HCT116 (cell line): ENCODE measurements around the gene GABRR3. TPM values are rescaled to one million over a fixed set of nuclear protein-coding genes. Genes with fewer than 3 reads are reported as not detected.

ENCODE experiments used
- ATAC-seq: fragments of 200-7000 bp; cut with Tn5 transposase; 2 replicates; pipeline ENCODE4 v1.9.1; 2020; ENCODE audit warnings: mild to moderate bottlenecking, moderate library complexity
- BruUV-seq: library from RNA; stranded (reverse); fragments of 400-500 nt; replicated peaks from 2 replicates; lab custom pipeline; 2021; lab: Mats Ljungman, UMichigan
- CTCF ChIA-PET: fragments of 300-600 bp; sonication (Branson Sonifier 250); formaldehyde crosslinking; loops from one replicate; lab custom pipeline; 2021; ENCODE audit warnings: antibody characterized with exemption; lab: Charles Lee
- POLR2A ChIA-PET: fragments of 300-600, 350-600 bp; sonication (Branson Sonifier 250); formaldehyde crosslinking; loops from one replicate; lab custom pipeline; 2021; ENCODE audit warnings: antibody characterized with exemption; lab: Charles Lee
- RAD21 ChIA-PET, 2 experiments: fragments of 300-600 bp; sonication (Branson Sonifier 250); formaldehyde crosslinking; loops; one replicate each; lab custom pipeline; 2023; ENCODE audit warnings: low total read pairs in 2 of 2; ENCODE audit not compliant: uncharacterized antibody in 2 of 2, unreplicated experiment in 2 of 2, low non-redundant PET in 1 of 2; lab: Charles Lee
- DNase-seq: peaks from one replicate; pipeline ENCODE4 v3.0.0-alpha.2; 2010; ENCODE audit warnings: low read depth, low spot score
- H2AFZ ChIP-seq: fragments of 200-600 bp; shearing (Covaris generic), sonication (generic); 2 replicates; pipeline ENCODE4 v1.6.1; 2017; ENCODE audit warnings: low read depth, mixed run types, mixed read lengths, antibody characterized with exemption, low read length; ENCODE audit not compliant: poor library complexity, severe bottlenecking
- H3K27ac ChIP-seq: 2 replicates; pipeline ENCODE4 v1.5.1; 2012; ENCODE audit warnings: low read depth, low read length
- H3K27me3 ChIP-seq: fragments of 200-600 bp; sonication (generic); 2 replicates; pipeline ENCODE4 v1.6.1; 2016; ENCODE audit warnings: mixed run types, low read length, mixed read lengths; ENCODE audit not compliant: insufficient read depth
- H3K36me3 ChIP-seq, 2 experiments: fragments of 200-500 bp in 1 of 2; fragments of 200-600 bp in 1 of 2; sonication (Bioruptor generic) in 1 of 2; sonication (generic) in 1 of 2; 2 replicates each; pipeline versions ENCODE4 v1.5.1 to v1.6.1; 2014 to 2016; ENCODE audit warnings: low read length in 2 of 2, inconsistent platforms in 1 of 2, mixed read lengths in 1 of 2, mixed run types in 1 of 2; ENCODE audit not compliant: insufficient read depth in 2 of 2, control insufficient read depth in 1 of 2
- H3K4me1 ChIP-seq, 2 experiments: fragments of 200-600 bp in 1 of 2; sonication (generic) in 1 of 2; 2 replicates each; pipeline versions ENCODE4 v1.5.1 to v1.6.1; 2012 to 2017; ENCODE audit warnings: low read length in 2 of 2, inconsistent platforms in 1 of 2, mild to moderate bottlenecking in 1 of 2, mixed read lengths in 1 of 2, mixed run types in 1 of 2, moderate library complexity in 1 of 2; ENCODE audit not compliant: insufficient read depth in 2 of 2, control insufficient read depth in 1 of 2
- H3K4me2 ChIP-seq: fragments of 200-600 bp; sonication (generic); 2 replicates; pipeline ENCODE4 v1.6.1; 2017; ENCODE audit warnings: mixed run types, low read length, mixed read lengths
- H3K4me3 ChIP-seq, 2 experiments: fragments of 200-600 bp in 1 of 2; sonication (generic) in 1 of 2; replicated peaks in 1 of 2; 2 replicates each; pipeline ENCODE4 v1.5.1; 2011 to 2016; ENCODE audit warnings: low read length in 2 of 2, control low read depth in 1 of 2, low read depth in 1 of 2, mild to moderate bottlenecking in 1 of 2, mixed read lengths in 1 of 2, mixed run types in 1 of 2
- H3K79me2 ChIP-seq: fragments of 200-600 bp; sonication (generic); 2 replicates; pipeline ENCODE4 v1.6.1; 2017; ENCODE audit warnings: mild to moderate bottlenecking, mixed run types, low read length, moderate library complexity, mixed read lengths; ENCODE audit not compliant: insufficient read depth
- H3K9ac ChIP-seq: fragments of 200-600 bp; sonication (generic); 2 replicates; pipeline ENCODE4 v1.6.1; 2016; ENCODE audit warnings: low read length, mixed read lengths
- H3K9me2 ChIP-seq: fragments of 200-600 bp; sonication (generic), shearing (Covaris generic); 2 replicates; pipeline ENCODE4 v1.6.1; 2017; ENCODE audit warnings: mixed run types, mild to moderate bottlenecking, moderate library complexity; ENCODE audit not compliant: insufficient read depth
- H3K9me3 ChIP-seq, 2 experiments: fragments of 200-500 bp in 1 of 2; fragments of 200-600 bp in 1 of 2; sonication (Bioruptor generic) in 1 of 2; sonication (generic) in 1 of 2; 2 replicates each; pipeline ENCODE4 v1.6.1; 2014 to 2017; ENCODE audit warnings: low read length in 2 of 2, mixed read lengths in 2 of 2, inconsistent platforms in 1 of 2, low read depth in 1 of 2, mild to moderate bottlenecking in 1 of 2, mixed run types in 1 of 2, moderate library complexity in 1 of 2; ENCODE audit not compliant: control insufficient read depth in 1 of 2, insufficient read depth in 1 of 2
- H4K20me1 ChIP-seq: fragments of 200-600 bp; sonication (generic), shearing (Covaris generic); 2 replicates; pipeline ENCODE4 v1.6.1; 2017; ENCODE audit warnings: mixed run types, mild to moderate bottlenecking, moderate library complexity; ENCODE audit not compliant: insufficient read depth
- FOSL1 ChIP-seq: IDR thresholded peaks from 2 replicates; pipeline ENCODE4 v1.6.1; 2012; ENCODE audit warnings: low read depth
- JUND ChIP-seq: IDR thresholded peaks from 2 replicates; pipeline ENCODE4 v1.6.1; 2012
- POLR2A ChIP-seq: IDR thresholded peaks from 2 replicates; pipeline ENCODE4 v1.7.0; 2011; ENCODE audit warnings: borderline replicate concordance; ENCODE audit not compliant: insufficient read depth, insufficient read length; ENCODE audit errors: extremely low read depth
- RAD21 ChIP-seq: IDR thresholded peaks from 2 replicates; pipeline ENCODE4 v1.6.1; 2012; ENCODE audit warnings: low read depth, mild to moderate bottlenecking
- SRF ChIP-seq: IDR thresholded peaks from 2 replicates; pipeline ENCODE4 v1.6.1; 2012; ENCODE audit warnings: low read depth
- TCF7L2 ChIP-seq: IDR thresholded peaks from 2 replicates; pipeline ENCODE4 v1.7.0; 2011; ENCODE audit warnings: borderline replicate concordance, inconsistent platforms; ENCODE audit not compliant: insufficient read depth, insufficient read length; ENCODE audit errors: extremely low read depth
- ZFX ChIP-seq: fragments of 450-650 bp; IDR thresholded peaks from 2 replicates; pipeline ENCODE4 v1.6.1; 2017
- ZNF274 ChIP-seq: fragments of 200-500 bp; sonication (Bioruptor generic); IDR thresholded peaks from 2 replicates; pipeline ENCODE4 v1.6.1; 2014; ENCODE audit warnings: mild to moderate bottlenecking, low read depth, low read length, inconsistent platforms
- intact Hi-C: fragments of 100-400 bp; cut with micrococcal nuclease; formaldehyde crosslinking; loops from 2 replicates; pipeline ENCODE4 v1.10.0; 2022
- total RNA-seq: library from RNA; stranded (reverse); gene quantifications from one replicate; pipeline ENCODE4 v1.2.1, GENCODE V29; 2021; ENCODE audit not compliant: unreplicated experiment
- TF ChIP-seq, protein P1 (sequence below): IDR thresholded peaks from 2 replicates; pipeline ENCODE4 v1.6.1; 2012
- TF ChIP-seq, protein P2 (sequence below): IDR thresholded peaks from 2 replicates; pipeline ENCODE4 v1.6.1; 2011; ENCODE audit warnings: mild to moderate bottlenecking, low read length, moderate library complexity; ENCODE audit not compliant: insufficient replicate concordance; ENCODE audit errors: extremely low read depth
- TF ChIP-seq, protein P3 (sequence below): IDR thresholded peaks from 2 replicates; pipeline ENCODE4 v1.6.1; 2012

GABRR3 gene
- total RNA-seq, 1 experiment from 2014 or later = not detected

DNA sequence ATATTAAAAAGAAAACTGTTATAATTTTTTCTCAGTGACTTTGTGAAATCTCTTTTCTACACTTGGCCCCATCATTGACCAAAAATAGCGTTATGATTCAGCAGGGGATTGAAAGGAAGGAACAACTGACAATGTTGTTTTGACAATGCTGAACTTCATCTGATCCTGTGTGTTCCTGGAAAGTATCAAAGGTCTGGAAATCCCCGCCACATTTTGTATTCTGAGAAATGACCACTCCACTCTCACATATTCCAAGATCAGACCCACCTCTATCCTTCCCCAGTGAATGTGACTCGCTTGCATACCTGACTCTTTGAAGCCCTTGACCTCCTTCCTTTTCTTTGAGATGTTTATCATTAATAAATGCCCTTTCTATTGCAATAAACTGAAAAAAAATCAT, 53.2 kb downstream of the GABRR3 start:
- CTCF ChIA-PET = no interaction called here
- intact Hi-C loops = no loop called here

DNA sequence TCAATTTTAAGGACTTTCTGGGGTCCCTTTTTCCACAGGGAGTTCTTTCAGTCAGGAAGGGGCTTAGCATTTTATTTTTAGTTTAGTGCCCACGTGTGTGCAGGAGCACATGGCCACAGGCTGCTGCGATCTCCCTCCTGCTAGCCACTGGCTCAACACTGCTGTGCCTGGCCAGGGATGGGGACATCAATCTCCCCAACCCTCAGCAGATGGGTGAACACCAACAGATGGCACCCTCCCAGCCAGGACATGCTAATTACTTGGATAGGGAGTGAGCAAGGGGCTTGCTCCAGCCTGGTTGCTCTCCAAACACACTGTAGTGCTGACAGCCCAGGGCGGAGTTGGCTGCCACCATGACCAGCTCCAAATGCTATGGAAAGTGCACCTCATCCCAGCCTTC, 55.5 kb downstream of the GABRR3 start:
- Histone ChIP-seq H3K36me3 (no peaks in the 10 kb centered on the region), H3K79me2 (no peaks in the 10 kb centered on the region), H3K9me2 (no peaks in the 10 kb centered on the region), H3K4me2 (no peak overlapping the region), H3K9ac (no peak overlapping the region), H2AFZ (no peak overlapping the region), H3K27me3 (no peaks in the 10 kb centered on the region), H4K20me1 (no peaks in the 10 kb centered on the region), H3K9me3 (no peaks in the 10 kb centered on the region), H3K27ac (no peak overlapping the region), H3K4me3 (no peak overlapping the region), H3K4me1 (no peaks in the 10 kb centered on the region)
- RAD21 ChIA-PET = no interaction called here
- intact Hi-C loops = no loop called here
- DNase-seq = no peak
- ATAC-seq = peak; percentile 66
- CTCF ChIA-PET = no interaction called here
- no TSS peak for BruUV-seq
- POLR2A ChIA-PET = no interaction called here
- no peak for TF ChIP-seq ZNF274
- TF ChIP-seq, protein P1, sequence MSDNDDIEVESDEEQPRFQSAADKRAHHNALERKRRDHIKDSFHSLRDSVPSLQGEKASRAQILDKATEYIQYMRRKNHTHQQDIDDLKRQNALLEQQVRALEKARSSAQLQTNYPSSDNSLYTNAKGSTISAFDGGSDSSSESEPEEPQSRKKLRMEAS = peak; percentile 27; the same call in 1 of the 2 replicates

More for the DNA sequence above, 53.2 kb downstream of the GABRR3 start:
- ChIA-PET RAD21 (no interaction called here), POLR2A (no interaction called here)
- Histone ChIP-seq H3K79me2 (no peaks in the 10 kb centered on the region), H3K4me2 (no peak overlapping the region), H2AFZ (no peak overlapping the region), H3K9me3 (no peaks in the 10 kb centered on the region), H3K4me1 (no peaks in the 10 kb centered on the region), H4K20me1 (no peaks in the 10 kb centered on the region), H3K9me2 (no peaks in the 10 kb centered on the region), H3K9ac (no peak overlapping the region), H3K4me3 (no peak overlapping the region), H3K27me3 (no peaks in the 10 kb centered on the region), H3K36me3 (no peaks in the 10 kb centered on the region), H3K27ac (no peak overlapping the region)
- ATAC-seq (no peak), DNase-seq (no peak)
- BruUV-seq = no TSS peak
- TF ChIP-seq RAD21 (no peak), TCF7L2 (no peak), SRF (no peak), POLR2A (no peak), ZFX (no peak), ZNF274 (no peak), JUND (no peak), FOSL1 (no peak)
- TF ChIP-seq, protein P2, sequence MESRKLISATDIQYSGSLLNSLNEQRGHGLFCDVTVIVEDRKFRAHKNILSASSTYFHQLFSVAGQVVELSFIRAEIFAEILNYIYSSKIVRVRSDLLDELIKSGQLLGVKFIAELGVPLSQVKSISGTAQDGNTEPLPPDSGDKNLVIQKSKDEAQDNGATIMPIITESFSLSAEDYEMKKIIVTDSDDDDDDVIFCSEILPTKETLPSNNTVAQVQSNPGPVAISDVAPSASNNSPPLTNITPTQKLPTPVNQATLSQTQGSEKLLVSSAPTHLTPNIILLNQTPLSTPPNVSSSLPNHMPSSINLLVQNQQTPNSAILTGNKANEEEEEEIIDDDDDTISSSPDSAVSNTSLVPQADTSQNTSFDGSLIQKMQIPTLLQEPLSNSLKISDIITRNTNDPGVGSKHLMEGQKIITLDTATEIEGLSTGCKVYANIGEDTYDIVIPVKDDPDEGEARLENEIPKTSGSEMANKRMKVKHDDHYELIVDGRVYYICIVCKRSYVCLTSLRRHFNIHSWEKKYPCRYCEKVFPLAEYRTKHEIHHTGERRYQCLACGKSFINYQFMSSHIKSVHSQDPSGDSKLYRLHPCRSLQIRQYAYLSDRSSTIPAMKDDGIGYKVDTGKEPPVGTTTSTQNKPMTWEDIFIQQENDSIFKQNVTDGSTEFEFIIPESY = no peak
- TF ChIP-seq, protein P3, sequence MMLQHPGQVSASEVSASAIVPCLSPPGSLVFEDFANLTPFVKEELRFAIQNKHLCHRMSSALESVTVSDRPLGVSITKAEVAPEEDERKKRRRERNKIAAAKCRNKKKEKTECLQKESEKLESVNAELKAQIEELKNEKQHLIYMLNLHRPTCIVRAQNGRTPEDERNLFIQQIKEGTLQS = no peak
